GM21619 (cell line): ENCODE data around the gene ENOX1.

Experiments used
- ATAC-seq: cut with Tn5 transposase; IDR thresholded peaks from one replicate; pipeline ENCODE4 v1.9.1; 2021; ENCODE audit not compliant: unreplicated experiment

Gene ENOX1

DNA sequence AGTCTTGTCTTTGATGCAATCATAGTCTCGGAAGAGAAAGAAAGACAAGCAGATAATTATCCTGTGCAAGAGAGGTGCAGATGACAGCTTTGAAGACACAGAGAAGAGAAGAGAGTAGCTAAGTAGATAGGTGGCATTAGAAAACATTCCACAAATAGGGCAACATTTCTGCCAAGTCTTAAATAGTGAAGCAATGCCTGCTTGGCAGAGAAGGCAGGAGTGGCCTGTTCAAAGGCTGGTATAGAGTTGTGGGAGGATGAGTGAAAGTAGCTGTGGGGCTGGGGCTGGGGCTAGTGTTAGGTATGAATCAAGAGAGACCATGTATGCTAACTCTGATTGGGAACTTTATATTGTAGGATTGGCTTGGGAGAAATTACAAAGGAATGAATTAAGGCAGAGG, 457.9 kb downstream of the ENOX1 start:
- no peak for ATAC-seq

GRCh38 chr13:43326100-43326499, 460.7 kb downstream of the ENOX1 start:
- no peak for ATAC-seq

GRCh38 chr13:43325636-43326035, 461.1 kb downstream of the ENOX1 start:
- no peak for ATAC-seq

- ATAC-seq, result no peak
Observed at GRCh38 chr13:43324129-43324528, 462.6 kb downstream of the ENOX1 start.

DNA sequence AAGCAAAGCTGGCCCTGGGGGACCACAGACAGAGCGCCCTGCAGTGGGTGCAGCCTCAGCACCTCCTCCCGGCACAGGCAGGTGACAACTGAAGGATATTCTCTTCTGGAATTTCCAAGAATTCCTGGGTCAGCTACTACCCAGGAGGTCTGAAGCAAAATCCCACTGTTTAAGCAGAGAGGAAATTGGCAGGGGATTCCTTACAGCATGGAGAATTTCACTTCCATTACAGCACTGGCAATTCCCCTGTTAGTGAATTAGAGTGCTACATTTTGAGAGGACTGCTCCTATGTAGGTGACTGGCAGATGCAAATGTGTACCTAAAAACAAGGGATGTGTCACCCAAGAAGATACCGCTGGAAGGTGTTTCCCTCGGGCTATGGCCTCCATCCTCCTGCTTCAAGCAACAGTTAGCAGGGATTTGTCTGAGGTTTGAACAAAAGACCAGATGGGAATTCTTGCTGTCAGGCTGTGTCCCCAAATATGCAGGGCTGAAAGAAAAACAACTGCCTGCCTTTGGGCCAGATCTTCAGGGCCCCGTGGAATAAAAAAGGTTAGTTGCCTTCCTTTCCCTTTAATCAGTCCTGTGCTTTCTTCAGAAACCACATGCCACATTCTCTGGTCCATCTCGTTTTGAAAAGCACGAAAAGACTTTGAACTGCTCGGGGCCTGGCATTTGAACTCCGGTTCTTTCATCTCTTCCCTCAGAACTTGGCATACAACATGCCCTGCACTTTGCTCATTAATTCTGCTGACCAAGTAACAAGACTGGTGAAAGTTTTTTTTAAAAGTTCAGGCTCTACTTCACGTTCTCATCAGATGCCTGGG, 466.9 kb downstream of the ENOX1 start:
- ATAC-seq, result no peak

GRCh38 chr13:43316946-43317353, 469.8 kb downstream of the ENOX1 start:
- ATAC-seq, result no peak

- no peak for ATAC-seq
Observed at GRCh38 chr13:43316281-43316680, 470.5 kb downstream of the ENOX1 start.

DNA sequence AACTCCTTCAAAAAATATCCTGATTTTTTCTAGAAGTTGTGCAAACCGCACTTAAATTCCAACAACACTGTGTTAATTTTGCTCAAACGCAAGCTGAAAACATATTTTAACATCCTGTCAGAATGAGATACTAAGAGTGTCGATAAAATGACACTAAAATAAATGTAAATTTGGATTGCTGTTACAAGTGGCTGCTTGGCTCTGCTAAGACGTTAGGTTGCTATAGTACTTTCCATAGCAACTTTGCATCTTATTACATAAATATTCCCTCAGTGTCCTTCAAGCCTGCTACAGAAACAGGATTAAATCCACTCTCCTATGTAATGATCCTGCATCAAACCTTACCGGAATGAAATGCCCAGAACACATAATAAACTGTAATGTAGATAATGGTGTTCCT, 471.2 kb downstream of the ENOX1 start:
- ATAC-seq, result no peak

- ATAC-seq, result no peak
Observed at GRCh38 chr13:43309311-43309710, 477.5 kb downstream of the ENOX1 start.

DNA sequence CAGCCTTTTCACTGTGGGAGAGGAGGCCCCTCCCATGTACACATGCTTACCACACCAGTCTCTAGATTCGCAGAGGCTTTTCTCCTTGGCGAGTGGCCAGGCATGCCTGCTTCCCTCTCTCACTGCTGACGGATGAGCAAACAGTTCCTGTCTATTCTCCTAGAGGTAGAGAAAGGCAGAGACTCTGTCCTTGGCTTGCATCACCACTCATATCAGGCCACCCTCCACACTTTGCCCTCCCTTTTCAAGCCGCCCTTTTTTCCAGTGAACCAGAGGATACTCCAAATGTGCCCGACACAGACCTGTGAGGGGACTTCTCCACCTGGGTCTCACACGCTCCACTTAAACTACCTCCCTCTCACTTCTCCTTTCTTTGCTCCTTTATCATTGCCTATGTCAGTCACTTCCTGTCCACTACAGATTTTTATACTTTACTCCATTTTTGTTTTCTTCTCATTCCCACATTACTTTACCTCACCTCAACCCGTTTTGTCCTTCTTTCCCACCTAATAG, 478.8 kb downstream of the ENOX1 start:
- ATAC-seq, result peak; percentile 83

- ATAC-seq, result no peak
Observed at GRCh38 chr13:43307221-43307920, 479.4 kb downstream of the ENOX1 start.

DNA sequence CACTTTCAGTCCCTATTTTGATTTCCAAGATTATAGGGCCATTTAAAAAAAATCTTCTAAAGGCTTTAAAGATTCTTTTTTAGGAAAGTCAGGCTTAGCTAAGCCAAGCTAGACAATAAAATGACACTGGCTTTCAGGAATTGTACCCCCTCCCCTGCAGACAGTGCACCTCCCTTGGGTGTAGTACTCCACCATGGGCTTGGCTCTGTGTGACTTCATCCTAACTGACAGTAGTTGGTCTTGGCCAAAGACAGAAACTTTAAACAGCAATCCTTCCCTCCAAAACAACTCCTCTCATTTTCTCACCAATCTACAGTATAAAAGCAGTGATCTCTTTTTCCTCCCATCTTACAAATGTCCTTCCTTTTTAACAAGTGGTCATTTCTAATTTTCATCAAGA, 480.4 kb downstream of the ENOX1 start:
- ATAC-seq, result no peak

DNA sequence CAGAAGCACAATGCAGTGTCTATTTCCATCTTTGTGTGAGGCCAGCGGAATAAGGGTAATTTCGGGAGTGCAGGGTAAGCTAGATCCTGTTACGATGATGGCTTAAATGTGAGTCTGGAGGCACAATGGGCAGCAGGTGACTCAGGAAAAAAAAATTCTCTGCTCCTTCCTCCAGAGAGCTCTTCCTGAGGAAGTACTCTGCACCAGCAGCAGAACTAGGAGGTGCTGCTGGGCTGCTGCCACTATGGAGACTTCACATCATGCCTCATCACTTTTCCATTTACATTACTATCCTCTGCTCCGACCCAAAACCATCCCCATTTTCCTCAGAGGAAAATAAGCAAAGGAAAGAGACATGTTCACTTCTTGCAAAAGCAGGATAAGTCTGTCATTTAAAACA, 481.4 kb downstream of the ENOX1 start:
- no peak for ATAC-seq

DNA sequence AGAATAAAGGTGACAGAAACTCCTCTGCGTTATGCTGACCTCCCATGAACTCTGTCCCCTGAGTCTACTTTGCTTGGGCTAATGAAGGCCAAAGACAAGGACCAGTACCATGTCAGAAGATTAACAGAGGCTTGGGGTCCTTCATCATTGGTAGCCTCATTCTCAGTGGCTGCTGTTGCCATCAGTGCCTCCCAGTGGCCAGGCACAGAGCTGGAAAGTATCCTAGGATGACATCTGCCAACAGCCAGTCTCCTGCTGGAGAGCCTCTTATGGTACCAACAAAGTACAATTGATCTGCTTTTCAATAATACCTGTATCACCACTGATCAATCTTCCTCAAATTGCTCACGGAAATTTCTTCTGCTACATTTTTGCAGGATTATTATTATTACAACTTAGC, 481.8 kb downstream of the ENOX1 start:
- ATAC-seq, result no peak

DNA sequence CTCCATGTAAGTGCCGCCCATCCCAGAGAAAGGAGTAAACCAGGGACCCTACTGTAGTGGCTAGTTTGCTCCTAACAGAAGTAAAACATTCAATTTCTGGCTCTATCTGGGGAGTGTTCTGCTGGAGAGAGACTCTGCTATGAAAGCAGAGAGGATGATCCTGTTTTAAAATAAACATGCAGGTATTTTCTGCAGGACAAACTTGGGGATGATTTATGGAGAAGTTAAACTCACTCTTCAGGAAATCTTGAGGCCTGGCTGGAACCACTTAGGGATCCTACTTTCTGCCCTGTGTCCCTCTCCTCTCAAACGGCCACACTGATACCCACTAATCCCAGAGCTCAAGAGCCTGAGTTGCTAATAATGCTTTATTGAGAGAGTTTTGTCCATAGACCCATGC, 482.3 kb downstream of the ENOX1 start:
- no peak for ATAC-seq

DNA sequence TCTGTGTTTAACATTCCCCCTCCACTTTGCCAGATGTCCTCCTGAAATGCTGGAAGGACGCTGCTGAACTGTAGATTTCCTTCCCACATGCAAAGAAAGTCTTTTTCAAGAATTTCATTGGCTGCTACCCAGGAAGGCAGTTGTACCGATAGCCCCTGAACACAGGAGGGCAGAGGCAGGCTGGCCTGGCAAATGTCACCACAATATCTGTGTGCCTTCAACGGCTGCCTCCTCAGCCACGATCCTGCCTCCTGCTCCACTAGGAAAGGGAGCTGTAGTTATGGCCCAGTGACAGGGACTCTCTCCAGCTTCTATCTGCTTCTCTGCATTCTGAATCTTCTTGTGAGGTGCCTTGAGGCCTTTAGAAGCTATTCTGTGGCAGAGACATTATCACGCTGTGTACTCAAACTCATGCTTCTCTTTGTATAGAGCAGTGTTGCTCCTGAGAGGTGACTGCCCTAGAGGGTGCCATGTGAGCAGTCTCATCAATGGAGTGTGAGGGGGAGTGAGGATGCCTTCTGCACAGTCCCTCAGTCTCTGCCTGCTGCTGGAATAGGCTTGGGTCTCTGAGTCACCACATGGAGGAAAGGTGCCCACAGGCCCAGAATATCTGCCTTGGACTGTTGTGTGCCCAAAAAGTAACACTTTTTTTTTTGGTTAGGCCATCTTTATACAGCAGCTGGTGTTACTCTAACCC, 483.6 kb downstream of the ENOX1 start:
- ATAC-seq, result peak; percentile 53

GRCh38 chr13:43301346-43301969, 485.3 kb downstream of the ENOX1 start:
- ATAC-seq, result no peak

DNA sequence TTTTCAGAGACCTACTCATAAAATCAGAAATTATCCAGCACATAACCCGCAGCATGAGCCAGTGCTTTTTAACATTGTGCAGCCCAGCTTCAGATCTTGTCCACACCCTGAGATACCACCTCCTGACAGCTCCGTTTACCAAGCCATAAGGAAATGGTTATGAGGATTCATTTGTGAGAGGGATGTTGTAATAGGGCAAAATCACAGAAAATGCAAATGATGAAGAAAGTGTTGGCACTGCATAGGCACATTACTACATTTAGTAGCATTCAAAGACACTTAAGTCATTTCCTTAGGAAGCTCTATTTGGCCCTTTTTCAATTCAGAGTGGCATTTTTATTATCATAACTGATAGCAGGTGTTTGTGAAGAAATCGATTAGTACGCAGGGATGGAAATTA, 485.9 kb downstream of the ENOX1 start:
- no peak for ATAC-seq

DNA sequence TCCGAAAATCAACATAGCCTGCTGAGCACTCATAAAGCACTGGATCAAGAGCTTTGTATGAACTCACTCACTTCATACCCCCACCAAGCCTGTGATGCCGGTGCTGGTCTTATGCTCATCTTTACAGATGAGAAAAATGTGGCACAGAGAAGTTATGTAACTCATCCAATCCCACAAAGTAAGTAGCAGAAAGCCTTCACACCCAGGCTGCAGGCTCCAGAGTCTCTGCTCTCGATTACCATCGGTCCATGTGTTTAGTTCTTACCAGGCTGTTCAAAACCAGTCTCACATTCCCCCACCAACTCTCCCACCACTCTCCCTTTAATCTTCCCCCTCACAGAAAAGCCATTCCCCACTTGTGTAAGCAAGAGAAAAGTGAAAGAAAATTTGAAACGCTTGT, 487.4 kb downstream of the ENOX1 start:
- no peak for ATAC-seq

DNA sequence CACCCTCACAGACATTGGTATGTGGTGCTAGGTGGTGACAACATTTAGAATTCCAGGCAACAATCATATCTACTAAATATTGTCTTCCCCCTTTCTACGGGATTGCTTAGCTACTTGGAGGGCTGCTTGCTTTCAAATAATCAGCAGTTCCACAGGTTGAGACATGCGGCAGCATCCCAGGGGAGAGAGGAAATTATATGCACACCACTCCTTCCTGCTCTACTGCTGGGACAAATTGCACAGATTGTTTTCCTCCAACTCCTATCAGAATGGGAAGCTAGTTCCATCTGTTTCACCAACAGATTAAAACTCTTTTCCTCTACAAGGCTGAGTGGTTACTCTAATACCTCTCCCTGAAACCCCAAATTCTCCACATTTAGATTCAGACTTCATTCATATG, 488.0 kb downstream of the ENOX1 start:
- no peak for ATAC-seq

GRCh38 chr13:43297967-43298678, 488.6 kb downstream of the ENOX1 start:
- ATAC-seq, result no peak
